ENCODE results near the gene PRR29.

The PRR29 gene

DNA sequence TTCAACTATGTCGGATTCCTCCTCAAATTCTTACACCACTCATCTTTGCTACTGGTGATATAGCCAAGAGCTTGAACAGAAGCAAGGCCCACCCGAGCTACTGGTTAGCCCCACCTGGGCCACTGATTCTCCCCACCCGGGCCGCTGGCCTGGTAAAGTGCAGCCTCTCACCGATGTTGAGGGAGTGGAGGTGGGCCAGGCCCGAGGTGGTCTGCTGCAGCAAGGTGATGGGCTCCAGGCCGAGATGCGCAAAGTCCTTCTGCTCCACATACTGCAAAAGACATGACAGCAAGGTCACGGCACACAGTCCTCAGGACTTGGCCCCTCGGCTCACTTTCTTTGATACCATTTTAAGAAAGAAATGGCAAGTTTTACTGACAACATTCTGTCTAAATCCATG lies 55.0 kb downstream of the PRR29 start:
- no peak for DNase-seq
